Epithelial cell of esophagus (primary cell): ENCODE results near the gene ZNF324B.
A peak's percentile ranks its signal among the peaks of the same experiment; 100 is the strongest.

Experiments used
- DNase-seq: peaks from one replicate; pipeline ENCODE4 v3.0.0; 2010; ENCODE audit warnings: low read depth
- H3K4me3 ChIP-seq: 2 replicates; pipeline ENCODE4 v1.5.1; 2011; ENCODE audit warnings: mild to moderate bottlenecking, low read length, control low read depth
- TF ChIP-seq, protein P1 (sequence below): IDR thresholded peaks from 2 replicates; pipeline ENCODE4 v1.5.1; 2011; ENCODE audit warnings: low read depth, mild to moderate bottlenecking, low read length, control low read depth, inconsistent platforms; ENCODE audit not compliant: insufficient read depth; ENCODE audit errors: missing control alignments

Gene ZNF324B

GRCh38 chr19:58471736-58472135, 20.3 kb downstream of the ZNF324B start:
- DNase-seq, result no peak
- TF ChIP-seq, protein P1, sequence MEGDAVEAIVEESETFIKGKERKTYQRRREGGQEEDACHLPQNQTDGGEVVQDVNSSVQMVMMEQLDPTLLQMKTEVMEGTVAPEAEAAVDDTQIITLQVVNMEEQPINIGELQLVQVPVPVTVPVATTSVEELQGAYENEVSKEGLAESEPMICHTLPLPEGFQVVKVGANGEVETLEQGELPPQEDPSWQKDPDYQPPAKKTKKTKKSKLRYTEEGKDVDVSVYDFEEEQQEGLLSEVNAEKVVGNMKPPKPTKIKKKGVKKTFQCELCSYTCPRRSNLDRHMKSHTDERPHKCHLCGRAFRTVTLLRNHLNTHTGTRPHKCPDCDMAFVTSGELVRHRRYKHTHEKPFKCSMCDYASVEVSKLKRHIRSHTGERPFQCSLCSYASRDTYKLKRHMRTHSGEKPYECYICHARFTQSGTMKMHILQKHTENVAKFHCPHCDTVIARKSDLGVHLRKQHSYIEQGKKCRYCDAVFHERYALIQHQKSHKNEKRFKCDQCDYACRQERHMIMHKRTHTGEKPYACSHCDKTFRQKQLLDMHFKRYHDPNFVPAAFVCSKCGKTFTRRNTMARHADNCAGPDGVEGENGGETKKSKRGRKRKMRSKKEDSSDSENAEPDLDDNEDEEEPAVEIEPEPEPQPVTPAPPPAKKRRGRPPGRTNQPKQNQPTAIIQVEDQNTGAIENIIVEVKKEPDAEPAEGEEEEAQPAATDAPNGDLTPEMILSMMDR, result no peak
- no peak overlapping the region for H3K4me3 ChIP-seq

DNA sequence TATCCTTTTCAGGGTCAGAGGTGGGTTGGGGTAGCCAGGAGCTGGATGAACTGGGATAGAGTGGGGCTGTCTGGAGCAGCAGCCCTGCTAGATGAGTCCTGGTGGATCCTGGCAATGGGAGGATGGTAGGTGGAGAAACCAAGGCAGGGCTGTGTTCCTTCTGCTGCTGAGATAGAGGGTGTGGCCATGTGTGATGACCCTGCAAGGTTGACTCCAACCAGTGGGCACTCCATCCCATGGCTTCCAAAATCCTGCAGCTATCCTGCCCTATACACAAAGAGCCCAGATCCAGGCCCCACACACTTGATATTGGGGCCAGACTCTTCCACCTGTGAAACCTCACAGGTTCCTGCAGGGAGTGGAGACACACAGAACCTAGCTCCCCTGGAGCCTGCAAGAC, 22.4 kb downstream of the ZNF324B start:
- H3K4me3 ChIP-seq, result no peak overlapping the region
- TF ChIP-seq, protein P1, result no peak
- DNase-seq, result no peak

GRCh38 chr19:58474291-58474996, 23.0 kb downstream of the ZNF324B start:
- no peak for DNase-seq
- TF ChIP-seq, protein P1, result no peak
- H3K4me3 ChIP-seq, result no peak overlapping the region

GRCh38 chr19:58474997-58475713, 23.7 kb downstream of the ZNF324B start:
- TF ChIP-seq, protein P1, result no peak
- DNase-seq, result no peak
- H3K4me3 ChIP-seq, result peak overlapping the region; percentile 75

DNA sequence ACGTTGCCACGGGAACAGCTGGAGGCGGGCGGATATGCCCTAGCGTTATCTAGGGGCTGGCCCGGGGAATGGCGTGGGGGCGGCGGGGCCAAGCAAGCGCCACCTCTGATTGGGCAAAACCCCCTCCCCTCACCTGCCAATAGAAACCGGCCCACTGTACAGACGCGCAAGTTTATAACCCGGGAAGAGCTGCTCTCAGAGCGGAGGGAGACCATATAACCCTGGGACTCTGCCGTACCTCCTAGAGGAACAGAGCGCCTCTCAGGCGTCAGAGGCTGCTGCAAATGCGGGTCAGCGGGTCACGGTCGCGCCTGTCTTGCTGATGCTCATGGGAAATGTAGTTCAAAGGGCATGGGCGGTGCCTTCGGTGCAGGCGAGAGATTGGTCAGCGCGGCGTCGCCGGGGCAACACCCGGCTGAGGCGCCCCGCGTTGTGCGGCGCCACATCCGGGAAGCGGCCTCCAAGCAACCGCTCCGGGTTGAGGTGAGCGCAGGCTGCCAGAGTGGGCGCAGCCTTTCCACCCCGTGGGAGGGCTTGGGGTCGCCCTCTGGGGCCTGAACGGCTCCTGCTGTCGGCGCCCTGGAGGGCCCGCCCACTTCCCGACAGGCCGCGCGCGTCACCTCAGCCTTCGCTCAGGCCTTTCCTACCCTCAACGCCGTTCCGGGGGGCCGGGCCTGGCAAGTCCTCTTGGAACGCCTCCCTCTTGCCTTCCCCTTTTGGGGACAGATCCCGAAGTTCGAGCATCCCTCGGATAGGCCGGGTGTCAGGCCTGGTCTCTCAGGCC, 24.5 kb downstream of the ZNF324B start, which contains the start of gene ZNF446:
ZNF446 (plus strand) TSS at position 639 of the 784 bp plus-strand sequence. CDS start 867 bp downstream, outside the sequence.
- TF ChIP-seq, protein P1, result no peak
- DNase-seq, result peak; percentile 98
- H3K4me3 ChIP-seq, result peak within 1 kb of the TSS; percentile 75

DNA sequence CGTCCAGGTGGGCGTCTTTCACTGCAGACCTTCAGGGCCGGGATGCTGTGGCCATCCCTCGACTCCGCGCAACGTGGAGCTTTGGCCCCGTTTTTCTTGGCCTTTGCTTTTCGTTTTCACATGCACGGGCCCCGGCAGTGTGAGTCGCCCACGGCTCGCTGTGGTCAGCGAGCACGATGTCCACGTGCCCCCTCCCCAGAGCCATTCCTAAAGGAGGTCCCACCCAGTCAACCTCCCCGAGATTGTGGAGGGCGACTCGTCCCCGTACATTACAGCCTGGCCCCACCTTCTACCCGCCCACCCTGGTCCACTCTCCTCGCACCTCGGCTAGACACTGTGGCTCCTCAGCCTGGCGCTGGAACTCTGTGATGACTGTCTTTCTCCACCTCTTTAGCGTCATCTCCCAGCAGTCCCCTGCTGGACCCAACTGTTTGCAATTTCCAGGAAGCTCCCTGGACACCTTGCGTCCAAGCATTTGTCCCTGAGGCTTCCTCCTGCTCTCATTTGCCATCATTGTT, 25.1 kb downstream of the ZNF324B start:
- peak overlapping the region; percentile 75 for H3K4me3 ChIP-seq
- TF ChIP-seq, protein P1, result no peak
- no peak for DNase-seq
